Measurements from ENCODE around the gene CMSS1.

Gene CMSS1

DNA sequence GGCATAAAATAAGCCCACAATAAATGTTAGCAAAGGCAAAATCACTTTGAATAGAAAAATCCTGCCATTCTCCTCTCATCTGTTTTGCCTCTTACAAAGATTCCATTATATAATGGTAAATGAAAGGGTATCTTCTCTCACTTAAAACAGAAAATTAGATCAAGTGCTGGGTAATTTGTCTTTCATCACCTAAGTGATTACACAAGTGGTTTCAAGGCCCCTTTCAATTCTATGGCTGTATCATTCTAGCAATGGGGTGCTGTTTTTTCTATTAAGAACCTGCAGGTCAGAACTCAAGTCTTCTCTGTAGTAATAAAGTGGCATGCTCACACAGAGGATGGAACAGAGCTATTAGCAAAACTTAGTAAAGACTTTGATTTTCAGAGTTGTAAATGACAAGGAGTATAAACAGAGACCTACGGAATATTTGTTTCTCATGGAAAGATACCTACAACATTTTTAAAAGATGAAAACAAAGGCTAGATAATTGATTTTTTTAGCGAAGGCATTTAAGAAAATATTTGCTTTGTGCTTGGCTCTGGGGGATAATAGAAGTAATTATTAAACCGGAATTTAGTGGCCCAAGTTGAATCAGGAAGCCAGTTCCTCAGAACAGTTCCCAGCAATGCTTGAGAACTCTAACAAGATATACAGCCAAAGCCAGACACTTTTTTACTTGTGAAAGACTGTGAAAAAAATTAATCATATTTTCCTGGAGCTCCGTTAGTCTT is 137.4 kb downstream of the CMSS1 start:
- TF ChIP-seq, protein P1, sequence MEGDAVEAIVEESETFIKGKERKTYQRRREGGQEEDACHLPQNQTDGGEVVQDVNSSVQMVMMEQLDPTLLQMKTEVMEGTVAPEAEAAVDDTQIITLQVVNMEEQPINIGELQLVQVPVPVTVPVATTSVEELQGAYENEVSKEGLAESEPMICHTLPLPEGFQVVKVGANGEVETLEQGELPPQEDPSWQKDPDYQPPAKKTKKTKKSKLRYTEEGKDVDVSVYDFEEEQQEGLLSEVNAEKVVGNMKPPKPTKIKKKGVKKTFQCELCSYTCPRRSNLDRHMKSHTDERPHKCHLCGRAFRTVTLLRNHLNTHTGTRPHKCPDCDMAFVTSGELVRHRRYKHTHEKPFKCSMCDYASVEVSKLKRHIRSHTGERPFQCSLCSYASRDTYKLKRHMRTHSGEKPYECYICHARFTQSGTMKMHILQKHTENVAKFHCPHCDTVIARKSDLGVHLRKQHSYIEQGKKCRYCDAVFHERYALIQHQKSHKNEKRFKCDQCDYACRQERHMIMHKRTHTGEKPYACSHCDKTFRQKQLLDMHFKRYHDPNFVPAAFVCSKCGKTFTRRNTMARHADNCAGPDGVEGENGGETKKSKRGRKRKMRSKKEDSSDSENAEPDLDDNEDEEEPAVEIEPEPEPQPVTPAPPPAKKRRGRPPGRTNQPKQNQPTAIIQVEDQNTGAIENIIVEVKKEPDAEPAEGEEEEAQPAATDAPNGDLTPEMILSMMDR (IDR thresholded peaks at IDR 0.05; ENCODE audit: borderline replicate concordance, insufficient read depth, low read depth, low read length) = no peak
- no peak overlapping the region for H3K4me3 ChIP-seq (ENCODE audit: low read depth, low read length)

- TF ChIP-seq, protein P1 (IDR thresholded peaks at IDR 0.05; ENCODE audit: borderline replicate concordance, insufficient read depth, low read depth, low read length) = no peak
- H3K4me3 ChIP-seq (ENCODE audit: low read depth, low read length) = no peak overlapping the region
Measured at GRCh38 chr3:99955773-99956562, 138.3 kb downstream of the CMSS1 start.

- H3K4me3 ChIP-seq (ENCODE audit: low read depth, low read length) = no peak overlapping the region
- TF ChIP-seq, protein P1 (IDR thresholded peaks at IDR 0.05; ENCODE audit: borderline replicate concordance, insufficient read depth, low read depth, low read length) = no peak
Measured at GRCh38 chr3:99957151-99957796, 139.6 kb downstream of the CMSS1 start.

- no peak overlapping the region for H3K4me3 ChIP-seq (ENCODE audit: low read depth, low read length)
- TF ChIP-seq, protein P1 (IDR thresholded peaks at IDR 0.05; ENCODE audit: borderline replicate concordance, insufficient read depth, low read depth, low read length) = no peak
Measured at GRCh38 chr3:99958222-99958912, 140.7 kb downstream of the CMSS1 start.

- TF ChIP-seq, protein P1 (IDR thresholded peaks at IDR 0.05; ENCODE audit: borderline replicate concordance, insufficient read depth, low read depth, low read length) = no peak
- no peak overlapping the region for H3K4me3 ChIP-seq (ENCODE audit: low read depth, low read length)
Measured at GRCh38 chr3:99960123-99960878, 142.6 kb downstream of the CMSS1 start.

- TF ChIP-seq, protein P1 (IDR thresholded peaks at IDR 0.05; ENCODE audit: borderline replicate concordance, insufficient read depth, low read depth, low read length) = no peak
- H3K4me3 ChIP-seq (ENCODE audit: low read depth, low read length) = no peak overlapping the region
Measured at GRCh38 chr3:99960941-99961340, 143.3 kb downstream of the CMSS1 start.
